HK-2 (cell line): ENCODE measurements around the gene GHRH.

Source experiments
- DNase-seq: peaks from one replicate; pipeline ENCODE4 v3.0.0-alpha.2; 2018; ENCODE audit not compliant: unreplicated experiment

GHRH gene

DNA sequence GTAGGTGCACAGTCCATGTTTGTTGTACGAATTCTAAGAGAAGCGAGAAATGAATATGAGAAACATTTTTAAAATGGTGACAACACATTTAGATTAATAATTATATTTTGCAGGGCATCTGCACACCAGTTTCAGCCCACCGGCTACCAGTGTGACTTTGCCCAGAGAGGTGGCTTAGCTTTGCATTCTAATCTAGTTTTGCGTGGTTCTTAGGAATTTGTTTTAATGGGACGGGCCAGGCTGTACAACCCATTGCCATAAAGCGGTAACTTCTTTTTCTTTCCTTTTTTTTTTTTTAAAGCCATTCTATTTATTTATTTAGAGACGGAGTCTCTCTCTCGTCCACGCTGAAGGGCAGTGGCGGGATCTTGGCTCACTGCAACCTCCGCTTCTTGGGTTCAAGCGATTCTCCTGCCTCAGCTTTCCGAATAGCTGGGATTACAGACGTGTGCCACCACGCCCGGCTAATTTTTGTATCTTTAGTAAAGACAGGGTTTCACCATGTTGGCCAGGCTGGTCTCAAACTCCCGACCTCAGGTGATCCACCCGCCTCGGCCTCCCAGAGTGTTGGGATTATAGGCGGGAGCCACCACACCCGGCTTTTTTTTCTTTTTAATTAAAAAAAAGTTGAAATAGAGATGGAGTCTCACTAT is 28.7 kb upstream of the GHRH start:
- no peak for DNase-seq

DNA sequence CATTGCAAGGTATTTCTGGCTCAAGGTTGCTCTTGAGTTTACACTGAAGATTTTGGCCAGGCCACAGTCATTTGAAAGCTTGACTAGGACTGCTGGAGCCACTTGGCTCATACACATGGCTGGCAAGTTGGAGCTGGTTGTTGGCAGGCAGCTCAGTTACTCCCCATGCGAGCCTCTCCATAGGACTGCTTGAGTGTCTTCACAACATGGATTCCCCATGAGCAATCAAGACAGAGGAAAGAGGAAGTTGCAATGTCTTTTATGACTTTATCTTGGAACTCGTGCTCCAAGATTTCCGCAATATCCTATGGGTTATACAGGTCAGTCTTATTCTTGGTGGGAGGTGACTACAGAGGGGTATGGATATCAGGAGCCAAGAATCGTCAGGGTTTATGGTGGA is 26.5 kb upstream of the GHRH start:
- DNase-seq: no peak

DNA sequence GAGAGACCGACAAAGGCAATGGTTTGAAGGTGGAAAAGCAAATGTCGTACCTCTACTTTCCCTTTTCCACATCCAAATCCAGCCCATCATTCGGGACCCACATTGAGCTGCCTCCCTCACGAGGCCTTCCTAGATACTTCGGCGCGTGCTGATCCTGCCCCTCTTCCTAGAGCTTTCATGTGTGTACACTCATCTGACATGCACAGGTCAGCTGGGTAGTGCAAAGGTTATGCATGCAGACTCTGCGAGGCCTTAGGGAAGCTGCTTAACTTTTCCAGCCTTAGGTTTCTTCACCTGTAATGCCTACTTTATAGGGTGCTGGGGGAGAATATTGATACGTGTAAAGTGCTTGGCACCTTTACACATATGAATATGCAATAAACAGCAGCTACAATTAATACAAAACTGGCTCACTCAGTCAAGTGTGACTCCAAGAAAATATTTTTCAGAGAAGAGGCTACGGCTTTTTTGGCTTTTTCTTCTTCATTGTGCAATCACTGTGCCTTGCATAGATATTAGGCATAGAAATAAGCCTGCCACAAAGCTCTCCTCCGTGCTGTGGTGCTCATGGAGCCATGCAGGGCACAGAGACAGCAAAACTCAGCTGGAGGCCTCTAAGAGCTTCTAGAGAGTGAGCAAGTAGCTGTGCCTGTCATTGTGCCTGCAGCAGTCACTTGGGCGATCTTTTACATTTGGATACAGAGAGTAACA is 24.2 kb upstream of the GHRH start:
- DNase-seq: no peak

DNA sequence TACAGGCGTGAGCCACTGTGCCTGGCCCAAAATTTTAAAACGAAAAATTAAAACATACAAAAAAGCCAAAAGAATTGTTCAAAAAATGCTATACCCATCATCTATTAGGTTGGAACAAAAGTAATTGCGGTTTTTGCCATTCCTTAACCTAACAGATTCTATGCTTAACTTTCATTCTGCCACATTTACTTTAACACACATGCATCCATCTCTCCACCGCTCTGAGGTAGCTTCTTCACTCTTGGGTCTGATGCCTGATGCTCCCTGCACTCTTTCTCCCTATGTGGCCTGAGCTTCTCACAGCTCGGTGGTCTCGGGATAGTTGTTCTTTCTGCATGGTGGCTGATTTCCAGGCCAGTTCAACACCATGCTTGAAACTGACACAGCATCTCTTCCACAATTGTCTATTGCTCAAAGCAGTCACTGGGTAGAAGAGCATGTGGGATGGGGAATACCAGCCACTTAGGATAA is 23.1 kb upstream of the GHRH start:
- no peak for DNase-seq

DNA sequence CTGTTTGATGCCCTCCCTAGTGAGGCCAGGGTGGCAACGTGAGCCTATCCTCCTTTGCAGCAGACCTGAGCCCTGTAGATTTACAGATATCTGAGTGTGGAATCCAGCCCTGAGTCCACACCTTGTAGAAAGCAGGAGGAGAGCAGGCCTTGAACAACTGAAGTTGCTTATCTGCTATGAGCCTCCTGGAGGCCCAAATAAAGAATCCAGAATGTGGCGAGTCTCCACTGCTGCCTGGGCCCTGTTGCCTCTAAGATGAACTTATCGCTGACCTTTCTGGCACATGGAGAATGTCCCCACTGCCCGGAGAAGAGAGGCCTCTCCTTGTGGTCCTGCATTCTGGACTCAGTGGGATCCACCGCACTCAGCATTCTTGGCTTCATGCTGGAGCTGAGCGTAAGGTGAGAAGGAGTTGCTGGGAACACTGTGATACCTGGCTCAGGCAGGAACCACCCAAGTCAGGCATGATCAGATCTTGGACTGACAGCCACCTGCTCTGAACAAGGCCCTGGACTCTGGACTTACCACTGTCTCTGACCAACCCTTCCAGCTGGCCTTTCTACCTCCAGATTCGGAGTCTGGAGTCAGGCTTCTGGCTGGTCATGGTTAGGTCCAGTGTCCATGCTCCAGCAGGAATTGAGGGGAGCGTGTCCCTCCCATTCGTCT is 22.0 kb upstream of the GHRH start:
- no peak for DNase-seq

DNA sequence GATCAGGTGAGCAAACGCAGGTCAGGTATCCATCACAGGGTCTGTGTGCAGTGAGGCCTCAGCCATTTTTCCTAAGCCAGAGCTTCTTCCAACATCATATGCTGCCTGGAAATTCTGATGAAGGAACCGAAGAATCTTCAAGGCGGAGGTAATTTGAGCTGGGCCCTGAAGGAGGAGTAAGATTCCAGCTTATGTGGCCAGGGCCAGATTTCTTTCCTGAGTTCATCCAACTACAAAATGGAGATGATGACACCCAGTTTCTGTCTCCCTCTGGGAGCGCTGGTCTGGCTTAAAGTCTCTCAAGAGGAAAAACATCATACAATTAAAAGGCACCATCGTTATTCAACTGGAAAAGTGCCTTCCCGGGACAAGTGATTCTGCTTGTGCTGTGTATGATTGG is 20.9 kb upstream of the GHRH start:
- DNase-seq: peak; percentile 22

DNA sequence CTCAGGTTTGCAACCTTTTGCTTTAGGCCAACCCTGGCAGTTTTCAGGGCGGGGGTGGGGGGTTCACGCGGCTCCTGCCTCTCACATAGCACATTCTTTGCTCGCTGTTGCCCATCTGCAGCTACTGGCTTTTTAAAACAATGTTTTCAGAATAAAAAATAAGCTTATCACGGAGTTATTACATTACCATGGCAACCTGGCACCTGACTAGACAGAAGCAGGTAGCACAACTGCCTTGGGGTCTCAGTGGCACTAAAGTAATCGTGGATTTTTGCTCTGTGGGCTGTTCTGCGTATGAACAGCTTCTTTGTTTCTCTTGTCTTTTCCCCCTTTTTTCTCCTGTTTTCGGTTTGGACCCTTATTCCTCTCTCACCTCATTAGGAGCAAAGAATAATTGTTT is 18.8 kb upstream of the GHRH start:
- no peak for DNase-seq

DNA sequence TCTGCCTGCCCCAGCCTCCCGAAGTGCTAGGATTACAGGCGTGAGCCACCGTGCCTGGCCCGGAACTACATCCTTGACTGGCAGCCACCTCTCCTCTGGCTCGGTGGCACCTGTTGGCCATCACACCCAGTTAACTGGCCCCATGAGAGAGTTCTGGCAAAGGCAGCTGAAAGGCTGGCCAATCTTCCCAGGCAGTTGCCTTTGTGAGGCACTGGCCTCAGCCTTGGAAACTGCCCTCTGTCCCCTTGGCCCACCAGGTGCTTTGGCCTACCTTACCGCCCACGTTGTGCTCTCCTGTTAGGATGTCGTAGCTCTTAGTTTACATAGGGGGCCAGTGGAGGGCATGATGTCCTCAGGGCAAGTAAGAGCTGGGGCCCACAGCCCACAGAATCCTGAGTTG is 18.2 kb upstream of the GHRH start:
- DNase-seq: no peak

DNA sequence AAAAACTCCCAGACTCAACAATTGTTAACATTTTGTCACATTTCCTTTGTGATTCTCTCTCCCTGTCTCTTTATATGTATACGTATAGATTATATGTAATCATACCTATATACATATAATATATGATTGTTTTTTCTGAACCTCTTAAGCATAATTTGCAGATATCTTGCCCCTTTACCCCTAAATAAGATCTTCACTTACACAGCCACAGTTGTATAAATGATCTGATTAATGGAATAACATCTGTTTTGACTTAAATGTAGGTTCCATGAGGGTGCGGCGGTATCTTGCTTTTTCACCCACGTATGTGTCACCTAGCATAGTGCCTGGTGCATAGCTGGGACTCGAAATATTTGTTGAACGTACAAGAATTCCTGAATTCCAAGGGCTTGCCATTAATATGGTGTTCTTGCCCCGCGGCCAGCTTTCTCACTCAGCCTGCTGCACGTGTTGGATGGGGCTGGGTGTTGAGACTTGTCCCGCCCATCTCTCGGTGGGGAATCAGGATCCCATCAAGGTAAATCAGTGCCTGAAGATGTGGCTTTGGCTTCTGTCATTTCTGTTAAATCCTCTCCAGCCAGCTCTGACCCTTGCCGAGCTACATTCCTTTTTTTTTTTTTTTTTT is 17.5 kb upstream of the GHRH start:
- no peak for DNase-seq

DNA sequence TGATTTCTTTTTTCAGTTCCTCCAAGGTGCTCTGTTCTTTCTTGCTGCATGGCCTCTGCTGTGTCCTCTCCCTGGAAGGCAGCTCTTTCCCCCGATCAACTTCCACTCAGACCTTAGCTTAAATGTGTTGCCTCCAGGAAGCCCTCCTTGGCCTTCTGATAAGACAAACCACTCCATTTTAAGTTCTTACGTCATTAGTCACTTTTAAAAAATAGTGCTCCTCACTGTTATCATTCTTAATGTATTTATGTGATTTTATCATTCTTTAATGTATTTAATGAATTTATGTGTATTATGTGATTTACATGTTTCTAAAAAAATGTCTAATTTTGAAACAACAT is 15.6 kb upstream of the GHRH start:
- no peak for DNase-seq

DNA sequence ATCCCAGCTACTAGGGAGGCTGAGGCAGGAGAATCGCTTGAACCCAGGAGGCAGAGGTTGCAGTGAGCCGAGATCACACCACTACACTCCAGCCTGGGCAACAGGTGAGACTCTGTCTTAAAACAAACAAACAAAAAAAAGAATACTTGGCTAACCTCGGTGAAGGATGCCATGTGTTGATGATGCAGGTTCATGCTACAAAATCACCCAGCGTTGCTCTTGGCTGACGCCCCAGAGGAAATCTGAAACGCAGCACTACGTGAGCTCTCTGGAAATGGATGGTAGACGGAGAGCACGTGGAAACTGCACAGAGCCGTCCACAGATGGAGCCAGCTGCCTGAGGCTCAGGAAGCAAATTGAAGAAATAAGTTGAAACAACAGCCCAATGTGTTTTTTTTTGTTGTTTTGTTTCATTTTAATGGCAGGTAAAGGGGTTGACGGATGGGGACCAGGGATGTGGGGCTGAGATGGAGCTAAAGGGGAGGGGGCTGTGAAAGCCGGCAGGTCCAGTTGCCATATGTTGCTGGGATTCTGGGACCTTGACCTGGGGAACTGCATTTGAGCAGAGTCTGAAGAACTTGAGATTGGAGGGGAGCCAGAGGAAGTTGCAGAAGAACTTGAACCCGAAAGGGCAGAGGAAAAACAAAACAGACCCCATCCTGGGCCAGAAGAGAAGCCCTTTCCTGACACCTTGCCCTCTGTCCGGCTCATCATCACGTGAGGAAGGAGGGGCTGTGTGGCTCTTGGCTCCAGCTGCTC is 15.1 kb upstream of the GHRH start:
- no peak for DNase-seq

DNA sequence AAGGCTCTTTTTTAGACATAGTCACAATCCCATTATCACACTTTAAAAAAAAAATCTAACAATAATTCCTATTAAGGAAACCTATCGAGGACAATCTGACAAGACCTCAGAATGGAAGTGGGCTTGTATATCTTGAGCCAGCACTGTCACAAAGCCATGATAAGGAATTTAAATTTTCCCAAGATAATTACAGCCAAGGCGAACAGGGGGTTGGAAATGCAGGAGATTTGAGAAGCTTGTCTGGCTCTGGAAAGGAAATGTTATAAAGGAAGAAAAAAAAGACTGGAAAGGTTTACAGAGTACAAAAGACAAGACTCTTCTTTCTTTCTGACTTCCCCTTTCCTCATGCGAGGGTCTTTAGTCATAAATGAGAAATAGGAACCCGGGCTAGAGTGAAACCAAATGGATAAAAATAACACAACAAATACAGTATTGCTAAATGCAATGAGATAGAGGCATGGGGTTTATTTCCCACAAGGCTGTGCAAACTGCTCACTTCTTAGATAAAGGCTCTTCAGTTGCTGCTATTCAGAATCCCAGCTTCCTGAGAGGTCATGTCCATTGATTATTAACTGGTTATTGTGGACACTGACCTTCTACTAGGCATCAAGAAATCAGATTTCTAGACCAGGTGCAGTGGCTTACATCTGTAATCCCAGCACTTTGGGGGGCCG is 13.4 kb upstream of the GHRH start:
- DNase-seq: no peak

DNA sequence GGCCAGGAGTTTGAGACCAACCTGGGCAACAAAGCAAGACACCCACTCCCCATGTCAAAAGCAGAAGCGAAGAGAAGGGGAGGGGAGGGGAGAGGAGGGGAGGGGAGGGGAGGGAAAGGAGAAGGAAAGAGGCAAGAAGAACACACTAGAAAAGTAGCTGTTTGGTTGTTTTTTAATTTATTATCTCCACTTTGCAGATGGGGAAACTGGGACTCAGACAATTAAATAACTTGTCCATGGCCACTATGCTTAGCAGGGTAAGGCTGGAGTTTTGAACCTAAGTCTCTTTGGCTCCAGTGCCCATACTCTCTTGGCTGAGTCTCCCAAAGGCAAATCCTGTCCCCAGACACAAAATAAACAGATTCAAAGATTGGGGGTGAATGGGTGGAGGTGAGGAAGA is 12.4 kb upstream of the GHRH start:
- no peak for DNase-seq

DNA sequence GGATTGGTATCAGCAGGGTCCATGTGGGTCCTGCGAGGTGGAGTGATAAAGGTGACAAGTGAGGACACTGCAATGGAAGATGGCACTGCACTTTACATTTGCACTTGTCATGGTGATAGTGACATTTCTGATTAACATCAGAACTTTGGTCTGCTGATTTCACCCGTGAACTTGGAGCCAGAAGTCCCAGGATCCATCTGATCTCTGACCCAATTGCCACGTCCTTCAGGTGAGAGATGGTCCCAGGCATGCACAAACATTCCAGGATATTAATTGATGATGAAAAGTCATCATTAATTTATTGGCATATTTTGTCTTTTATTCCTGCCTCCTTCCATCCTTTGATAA is 9.8 kb upstream of the GHRH start:
- DNase-seq: no peak

DNA sequence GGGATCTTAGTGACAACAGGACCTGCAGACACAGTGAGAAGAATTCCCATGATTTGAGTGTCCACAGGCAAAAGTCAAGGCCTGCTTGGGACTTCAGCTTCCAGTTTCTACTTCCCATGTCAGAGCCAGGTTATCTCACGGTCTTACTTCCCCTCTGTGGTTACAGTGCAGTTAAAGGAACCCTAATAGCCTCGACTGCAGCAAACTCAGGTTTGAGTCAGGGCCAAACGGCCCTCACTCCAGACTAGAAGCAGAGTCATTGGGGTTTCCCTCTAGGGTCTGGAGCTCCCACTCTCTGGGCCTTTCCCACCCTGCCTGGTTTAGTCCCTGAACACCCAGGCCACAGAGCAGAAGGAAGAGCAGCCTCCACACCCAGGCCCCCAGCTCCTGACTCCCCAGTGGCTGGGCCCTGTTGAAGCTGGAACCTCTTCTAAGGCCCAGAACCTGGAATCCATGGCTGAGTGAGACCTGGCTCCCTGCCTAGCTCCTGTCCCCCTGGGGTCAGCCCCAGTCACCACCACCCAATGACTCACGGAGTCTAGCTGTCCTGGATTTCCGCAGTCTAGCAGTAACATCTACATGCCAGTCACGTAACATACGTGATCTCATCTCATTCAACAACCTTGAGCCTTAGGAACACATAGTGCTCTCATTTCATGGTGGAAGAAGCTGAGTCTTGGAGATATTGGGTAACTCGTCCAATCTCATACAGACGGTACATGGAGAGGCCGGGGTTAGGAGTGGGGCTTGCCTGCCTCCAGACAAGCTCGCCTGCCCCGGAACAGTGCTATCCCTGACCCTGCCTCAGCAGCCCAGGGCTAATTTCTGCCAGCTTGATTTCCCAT is 9.2 kb upstream of the GHRH start:
- no peak for DNase-seq

DNA sequence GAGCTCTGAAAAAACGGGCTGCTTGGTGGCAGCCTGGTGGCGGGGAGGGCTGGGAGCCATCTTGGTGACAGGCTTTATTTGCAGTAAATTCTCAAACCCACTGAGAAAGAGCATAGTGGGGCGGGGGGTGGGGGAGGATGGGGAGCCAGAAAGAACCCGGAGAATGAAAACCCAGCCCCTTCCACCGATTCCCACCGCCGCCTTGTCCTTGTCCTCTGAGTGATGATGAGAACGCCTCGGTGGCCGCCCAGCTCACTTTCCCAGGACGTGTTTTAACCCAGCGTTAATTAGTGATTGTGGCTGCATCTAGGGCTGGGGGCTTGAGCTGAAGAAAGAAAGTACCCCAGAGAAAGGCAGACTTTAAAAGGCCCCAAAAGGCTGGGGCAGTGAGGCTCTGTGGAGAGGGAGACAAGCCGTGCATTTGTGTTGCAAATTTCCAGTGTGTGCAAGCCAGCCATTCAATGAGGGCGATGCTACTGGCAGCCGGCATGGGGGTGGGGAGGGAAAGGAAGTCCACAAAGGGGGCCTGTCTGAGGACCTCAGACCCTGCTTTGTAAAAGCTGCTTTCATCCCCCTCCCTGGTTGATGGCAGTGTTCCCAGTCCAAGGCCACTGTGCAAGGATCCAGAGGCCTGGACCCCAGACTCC is 6.2 kb upstream of the GHRH start:
- DNase-seq: no peak

DNA sequence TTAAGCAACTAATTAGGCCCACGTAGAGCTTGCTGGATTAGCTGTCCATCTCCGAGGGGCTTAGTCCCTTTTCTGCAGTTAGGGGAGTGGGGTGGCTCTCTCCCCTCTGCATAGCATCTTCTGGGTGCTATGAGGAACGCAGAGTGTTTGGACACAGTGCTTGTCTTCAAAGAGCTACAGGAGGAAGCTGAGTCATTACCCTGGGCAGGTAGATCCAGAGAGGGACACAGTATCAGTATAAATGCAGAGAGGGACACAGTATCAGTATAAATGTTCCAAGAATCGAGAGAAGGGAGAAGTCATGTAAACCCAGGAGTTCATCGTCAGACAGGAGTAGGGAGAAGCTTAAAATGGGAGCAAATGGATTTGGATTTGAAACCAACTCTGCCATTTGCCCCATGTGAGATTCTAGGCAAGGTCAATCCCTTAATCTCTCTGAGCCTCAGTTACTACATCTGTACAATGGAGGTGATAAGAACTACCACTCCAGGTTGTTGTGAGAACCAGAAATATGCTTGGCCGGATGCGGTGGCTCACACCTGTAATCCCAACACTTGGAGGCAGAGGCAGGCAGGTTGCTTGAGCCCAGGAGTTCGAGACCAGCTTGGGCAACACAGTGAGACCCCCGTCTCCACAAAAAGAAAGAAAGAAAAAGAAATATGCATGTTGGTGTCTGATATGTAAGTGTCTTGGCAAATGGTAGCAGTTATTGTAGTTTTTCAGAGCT is 5.5 kb upstream of the GHRH start:
- no peak for DNase-seq

DNA sequence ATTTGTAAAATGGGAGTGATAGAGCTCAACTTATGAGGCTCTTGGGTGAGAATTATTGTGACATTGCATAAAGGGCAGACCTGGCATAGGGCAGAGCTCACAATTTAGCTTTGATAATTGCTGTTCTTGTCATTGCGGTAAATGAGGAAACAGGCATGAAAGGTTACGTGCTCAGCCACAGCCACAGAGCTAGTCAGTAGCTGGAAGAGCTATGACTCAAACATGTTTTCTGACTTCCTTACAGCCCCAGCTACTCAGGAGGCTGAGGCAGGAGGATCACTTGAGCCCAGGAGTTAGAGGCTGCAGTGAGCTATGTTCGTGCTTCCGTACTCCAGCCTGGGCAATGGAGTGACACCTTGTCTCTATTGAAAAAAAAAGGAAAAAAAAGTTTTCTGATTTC is 3.5 kb upstream of the GHRH start:
- no peak for DNase-seq

DNA sequence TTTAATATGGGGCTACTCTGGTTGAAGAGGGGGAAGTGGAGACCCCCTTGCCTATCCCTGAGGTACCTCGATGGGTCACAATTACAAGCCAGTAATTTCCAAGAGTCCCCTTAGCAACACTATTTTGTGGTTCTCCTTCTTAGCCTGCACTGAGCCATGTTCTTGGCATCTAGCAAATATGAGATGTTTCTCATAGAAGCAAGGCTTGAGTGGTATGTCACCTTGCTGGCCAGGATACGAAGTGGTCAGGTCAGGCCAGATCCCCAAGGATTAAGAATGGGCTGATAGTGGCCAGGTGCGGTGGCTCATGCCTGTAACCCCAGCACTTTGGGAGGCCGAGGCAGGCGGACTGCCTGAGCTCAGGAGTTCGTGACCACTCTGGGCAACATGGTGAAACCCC is 2.1 kb upstream of the GHRH start:
- no peak for DNase-seq

DNA sequence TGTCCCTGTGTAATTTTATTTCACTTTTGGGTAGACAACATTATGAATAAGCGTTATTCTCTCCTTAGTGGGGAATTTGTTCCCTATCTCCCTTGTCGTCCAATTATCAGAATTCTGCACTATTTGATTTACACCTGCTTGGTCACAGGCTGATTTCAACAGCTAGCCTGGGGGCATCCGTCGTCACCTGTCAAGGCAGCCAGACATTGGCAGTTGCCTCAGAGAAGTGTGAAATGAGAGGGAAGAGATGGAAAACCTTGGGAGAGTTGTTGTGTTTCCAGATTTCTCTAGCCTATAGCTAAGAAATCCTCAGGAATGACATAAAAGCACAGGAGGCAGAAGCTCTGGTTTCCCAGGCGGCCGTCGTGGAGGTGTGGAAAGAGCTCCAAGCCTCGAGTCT is 891 bp upstream of the GHRH start:
- no peak for DNase-seq
